Measurements from ENCODE around the gene MLLT1. TPM values are rescaled to one million over a fixed set of nuclear protein-coding genes. Genes with fewer than 3 reads are reported as not detected.
A peak's percentile ranks its signal among the peaks of the same experiment; 100 is the strongest.

Gene MLLT1
- total RNA-seq, 2 donors from 2014 or later, result 27.1 to 30.3 TPM

DNA sequence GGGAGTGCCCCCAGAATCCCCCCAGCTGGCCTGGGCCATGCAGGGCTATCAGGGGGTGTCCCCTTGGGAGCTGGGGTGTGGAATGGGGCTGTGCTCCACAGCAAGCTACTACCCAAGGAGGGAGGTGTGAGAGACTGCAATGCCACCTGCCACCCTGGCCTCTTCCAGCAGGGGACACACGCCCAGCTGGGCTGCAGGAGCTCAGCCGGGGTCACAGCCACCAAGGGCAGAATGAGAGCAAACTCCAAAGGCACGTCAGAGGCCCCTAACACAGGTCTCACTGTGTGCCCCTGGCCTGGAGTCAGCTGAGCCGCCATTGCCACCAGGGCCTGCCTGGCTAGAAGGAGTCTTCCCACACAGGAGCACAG is 55.5 kb downstream of the MLLT1 start:
- DNase-seq, result no peak
- Mint-ChIP-seq H3K4me1 (peaks cover under 1% of the 10 kb centered on the region), H3K27me3 (no peaks in the 10 kb centered on the region), H3K27ac (no peak overlapping the region), H3K36me3 (ENCODE audit: low read depth) (no peaks in the 10 kb centered on the region), H3K4me3 (no peak overlapping the region)
- ATAC-seq, result no peak
- H3K9me3 ChIP-seq (ENCODE audit: control insufficient read depth, low read length, poor library complexity, severe bottlenecking), result no peaks in the 10 kb centered on the region

DNA sequence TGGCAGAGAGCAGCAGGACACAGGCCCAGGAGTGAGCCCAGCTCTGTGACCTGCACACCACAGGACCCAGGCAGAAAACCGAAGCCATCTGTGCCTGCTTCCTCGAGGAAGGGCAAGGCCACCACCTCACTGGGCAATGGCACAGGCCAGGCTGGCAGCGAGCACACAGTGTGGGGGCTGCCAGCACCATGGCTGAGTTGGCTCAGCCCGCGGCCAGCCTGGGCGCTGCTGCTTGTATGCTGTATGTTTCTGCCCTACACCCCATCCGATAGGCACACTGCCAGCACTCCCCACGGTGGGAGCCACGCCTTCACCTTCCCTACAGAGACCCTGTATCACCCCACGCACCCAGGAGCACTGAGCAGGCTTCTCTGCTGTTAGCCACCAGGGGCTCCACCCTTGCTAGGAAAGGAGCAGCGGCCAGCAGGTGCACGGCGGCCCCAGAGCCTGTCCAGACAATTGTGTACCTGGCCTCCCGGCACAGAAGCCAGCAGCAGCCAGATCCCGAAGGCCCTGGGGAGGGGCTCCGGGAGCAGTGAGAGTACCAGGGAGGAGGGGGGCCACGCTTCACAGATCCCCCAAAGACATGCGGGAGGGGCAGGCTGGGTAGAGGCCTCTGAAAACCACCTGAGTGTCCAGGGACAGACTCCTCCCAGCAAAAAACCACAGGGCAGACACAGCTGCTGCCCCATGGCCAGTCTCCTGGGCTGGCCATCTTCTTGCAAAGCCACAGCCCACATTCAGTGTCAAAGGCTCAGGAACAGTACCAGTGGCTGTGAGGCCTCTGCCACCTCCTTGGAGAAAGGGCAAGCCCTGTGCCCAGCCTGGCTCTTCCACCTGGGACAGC is 56.1 kb downstream of the MLLT1 start:
- no peak overlapping the region for H3K27ac Mint-ChIP-seq
- ATAC-seq, result no peak

DNA sequence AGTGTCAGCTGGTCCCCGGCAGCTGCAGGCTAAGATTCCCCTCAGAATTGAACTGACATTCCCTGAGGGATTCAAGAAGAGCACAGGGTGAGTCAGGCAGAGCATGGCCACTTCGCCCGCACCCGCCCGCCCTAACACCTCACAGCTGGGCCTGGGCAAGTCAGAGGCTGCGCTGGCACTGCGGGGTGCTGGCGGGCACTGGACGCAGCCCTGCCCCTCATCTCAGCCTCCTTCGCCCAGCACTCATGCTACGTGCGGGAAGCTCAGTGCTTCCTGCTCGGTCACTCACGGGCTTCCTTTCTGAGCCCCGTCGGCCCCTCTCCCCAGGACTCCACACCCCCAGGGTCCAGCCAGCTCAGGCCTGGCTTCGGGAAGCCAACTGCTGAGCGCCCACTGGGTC is 56.9 kb downstream of the MLLT1 start:
- H3K4me3 Mint-ChIP-seq, result no peak overlapping the region

More for the DNA sequence above, 56.1 kb downstream of the MLLT1 start:
- Mint-ChIP-seq H3K4me1 (no peaks in the 10 kb centered on the region), H3K4me3 (no peak overlapping the region), H3K27me3 (no peaks in the 10 kb centered on the region), H3K36me3 (ENCODE audit: low read depth) (no peaks in the 10 kb centered on the region)
- no peaks in the 10 kb centered on the region for H3K9me3 ChIP-seq (ENCODE audit: control insufficient read depth, low read length, poor library complexity, severe bottlenecking)
- DNase-seq, result no peak

DNA sequence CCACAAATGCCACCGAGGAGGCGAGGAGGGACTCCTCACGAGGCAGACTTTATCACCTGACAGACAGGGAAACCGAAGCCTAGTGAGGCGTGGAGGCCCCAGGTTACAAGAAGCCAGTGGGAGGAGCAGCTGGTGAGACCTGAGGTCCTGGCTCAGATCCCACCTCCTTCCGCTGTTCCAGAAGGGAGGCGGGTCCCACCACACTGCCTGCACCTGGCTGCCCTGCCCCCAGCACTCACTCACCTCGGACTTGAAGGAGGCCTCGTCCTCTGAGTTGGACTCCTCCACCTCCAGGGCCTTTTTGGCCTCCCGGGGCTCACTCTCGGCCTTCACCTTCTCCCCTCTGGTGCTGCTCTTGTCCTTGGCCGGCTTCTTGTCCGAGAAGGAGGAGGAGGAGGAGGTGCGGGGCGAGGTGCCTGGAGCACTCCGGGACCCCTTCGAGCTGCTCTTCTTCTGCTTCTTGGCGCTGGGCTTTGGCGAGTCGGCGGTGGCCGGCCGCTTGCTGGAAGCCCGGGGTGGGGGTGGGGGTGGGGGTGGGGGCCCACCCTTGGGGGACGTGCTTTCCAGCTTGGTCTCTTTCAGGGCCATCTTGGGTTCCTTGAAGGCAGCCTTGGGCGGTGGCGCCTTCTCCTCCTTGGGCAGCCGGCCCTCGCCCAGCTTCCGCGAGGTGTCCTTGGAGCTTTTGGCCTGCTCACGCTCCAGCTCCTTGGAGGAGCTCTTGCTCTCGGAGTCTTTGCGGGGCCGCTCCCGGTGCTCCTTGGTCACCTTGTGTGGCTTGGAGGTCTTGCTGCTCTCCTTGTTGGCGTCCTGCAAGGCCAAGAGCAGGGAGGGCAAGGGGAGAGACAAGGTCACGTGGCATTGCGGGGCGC is 57.7 kb downstream of the MLLT1 start:
- Mint-ChIP-seq H3K4me3 (no peak overlapping the region), H3K36me3 (ENCODE audit: low read depth) (no peaks in the 10 kb centered on the region), H3K27ac (no peak overlapping the region), H3K27me3 (no peaks in the 10 kb centered on the region), H3K4me1 (peaks cover 3% of the 10 kb centered on the region)
- DNase-seq (no peak), ATAC-seq (no peak)
- H3K9me3 ChIP-seq (ENCODE audit: control insufficient read depth, low read length, poor library complexity, severe bottlenecking), result no peaks in the 10 kb centered on the region

More for the DNA sequence above, 56.9 kb downstream of the MLLT1 start:
- Mint-ChIP-seq H3K27me3 (no peaks in the 10 kb centered on the region), H3K4me1 (peaks cover 3% of the 10 kb centered on the region), H3K27ac (no peak overlapping the region), H3K36me3 (ENCODE audit: low read depth) (no peaks in the 10 kb centered on the region)
- ATAC-seq, result no peak
- H3K9me3 ChIP-seq (ENCODE audit: control insufficient read depth, low read length, poor library complexity, severe bottlenecking), result no peaks in the 10 kb centered on the region
- no peak for DNase-seq

DNA sequence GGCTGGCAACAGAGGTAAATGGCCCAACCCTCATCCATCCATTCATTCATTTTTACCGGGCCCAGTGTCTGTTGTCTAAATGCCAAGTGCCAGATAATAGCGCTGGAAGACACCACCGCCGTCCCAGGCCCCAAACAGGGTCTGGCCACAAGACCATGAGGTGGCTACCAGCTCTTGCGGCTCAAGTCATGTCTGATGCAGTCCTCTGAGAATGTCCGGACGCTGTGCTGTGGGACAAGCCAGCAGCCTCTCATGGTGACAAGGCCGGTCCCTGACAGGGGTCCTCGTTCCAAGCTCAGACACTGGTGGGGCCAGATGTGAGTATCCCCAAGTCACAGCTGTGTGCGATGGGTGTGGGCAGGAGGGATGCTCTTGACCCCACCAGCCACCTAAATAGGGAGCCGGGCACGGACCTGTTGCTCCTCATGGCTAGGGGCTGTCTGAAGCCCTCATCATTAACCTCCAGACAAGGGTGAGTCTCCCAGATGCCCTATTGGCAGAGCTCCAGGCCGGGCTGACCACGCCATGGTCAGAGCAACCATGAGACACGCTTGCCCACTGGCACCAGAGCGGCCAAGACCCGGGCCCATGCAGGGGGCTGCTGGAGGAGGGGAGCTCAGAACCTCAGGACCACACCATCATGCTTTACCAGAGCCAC is 58.4 kb downstream of the MLLT1 start:
- Mint-ChIP-seq H3K4me3 (no peak overlapping the region), H3K27me3 (no peaks in the 10 kb centered on the region), H3K36me3 (ENCODE audit: low read depth) (no peaks in the 10 kb centered on the region), H3K4me1 (peaks cover 3% of the 10 kb centered on the region), H3K27ac (no peak overlapping the region)
- ATAC-seq (no peak), DNase-seq (no peak)
- no peaks in the 10 kb centered on the region for H3K9me3 ChIP-seq (ENCODE audit: control insufficient read depth, low read length, poor library complexity, severe bottlenecking)

DNA sequence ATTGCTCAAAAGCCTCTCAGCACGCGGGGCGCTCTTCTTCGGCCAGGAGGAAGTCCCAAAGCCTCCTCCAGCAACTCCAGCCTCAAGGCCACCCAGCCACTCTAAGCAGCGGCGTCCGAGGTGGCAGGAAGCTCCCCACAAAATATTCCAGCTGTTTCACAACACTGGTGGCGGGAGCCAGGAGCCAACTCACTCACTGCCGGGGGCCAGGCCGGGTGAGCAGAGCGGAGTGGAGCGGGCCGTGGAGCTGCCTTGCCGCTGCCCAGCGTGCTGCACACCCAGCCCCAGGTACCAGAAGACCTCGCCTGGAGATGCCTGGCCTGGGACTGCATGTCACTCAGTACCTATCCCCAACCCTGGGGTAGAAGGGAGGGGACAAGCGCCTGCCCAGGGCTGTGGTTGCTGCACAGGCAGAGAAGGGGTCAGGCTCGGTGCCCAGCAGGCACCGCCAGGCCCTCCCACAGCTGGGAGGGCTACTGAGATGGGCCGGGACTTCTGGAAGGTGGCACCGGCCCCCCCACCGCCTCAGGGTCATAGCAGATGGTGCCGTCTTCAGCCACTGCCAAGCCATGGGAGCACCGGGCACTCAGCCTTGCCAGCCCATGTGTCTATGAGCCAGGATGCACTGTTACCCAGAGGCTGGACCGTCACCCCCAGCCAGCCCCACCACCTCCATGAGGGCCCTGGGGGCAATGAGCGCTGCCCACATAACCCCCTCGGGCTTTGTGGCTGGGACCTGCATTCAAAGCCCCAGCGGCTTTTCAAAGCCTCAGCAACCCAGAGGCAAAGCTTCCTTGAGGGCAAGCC is 59.2 kb downstream of the MLLT1 start:
- H3K4me1 Mint-ChIP-seq, result peaks cover 3% of the 10 kb centered on the region
- no peak overlapping the region for H3K4me3 Mint-ChIP-seq
- DNase-seq (no peak), ATAC-seq (no peak)
- H3K27ac Mint-ChIP-seq, result no peak overlapping the region
- no peaks in the 10 kb centered on the region for H3K27me3 Mint-ChIP-seq
- H3K9me3 ChIP-seq (ENCODE audit: control insufficient read depth, low read length, poor library complexity, severe bottlenecking), result no peaks in the 10 kb centered on the region
- no peaks in the 10 kb centered on the region for H3K36me3 Mint-ChIP-seq (ENCODE audit: low read depth)

DNA sequence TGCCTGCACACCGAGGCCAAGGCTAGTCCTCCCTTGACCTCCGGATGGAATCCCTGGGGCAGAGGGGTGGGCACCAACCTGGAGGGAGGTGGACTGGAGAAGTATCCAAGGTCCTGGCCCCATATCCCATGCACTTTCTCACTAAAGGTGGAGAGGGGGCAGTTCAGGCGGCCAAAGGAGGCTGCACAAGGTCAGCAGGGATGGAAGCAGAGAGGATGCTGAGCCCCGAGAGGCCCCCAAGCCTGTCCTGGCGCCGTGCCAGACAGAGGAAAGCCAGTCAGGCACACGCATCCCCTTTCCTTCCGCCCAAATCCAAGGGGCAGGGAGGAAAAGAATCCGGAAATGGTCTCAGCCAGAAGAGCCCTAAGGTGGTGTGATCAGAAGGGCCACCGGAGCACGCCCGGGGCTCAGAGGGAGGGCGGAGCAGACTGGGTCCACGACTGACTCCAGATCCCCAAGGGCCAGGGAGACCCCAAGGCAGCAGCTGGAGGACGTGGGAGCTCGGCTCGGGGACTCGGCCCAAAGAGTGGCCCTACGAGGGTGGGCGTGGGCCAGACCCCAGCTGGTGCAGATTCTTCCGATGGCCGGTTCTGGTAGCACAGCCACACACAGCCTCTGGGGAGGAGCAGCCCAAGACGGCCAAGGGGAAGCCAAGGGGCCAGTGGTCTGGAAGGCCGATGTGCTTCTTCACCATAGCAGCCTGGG is 60.0 kb downstream of the MLLT1 start:
- H3K27ac Mint-ChIP-seq, result no peak overlapping the region
- no peak overlapping the region for H3K4me3 Mint-ChIP-seq
- H3K27me3 Mint-ChIP-seq, result no peaks in the 10 kb centered on the region
- no peaks in the 10 kb centered on the region for H3K36me3 Mint-ChIP-seq (ENCODE audit: low read depth)
- ATAC-seq, result no peak
- no peak for DNase-seq
- peaks cover 3% of the 10 kb centered on the region for H3K4me1 Mint-ChIP-seq
- H3K9me3 ChIP-seq (ENCODE audit: control insufficient read depth, low read length, poor library complexity, severe bottlenecking), result no peaks in the 10 kb centered on the region

DNA sequence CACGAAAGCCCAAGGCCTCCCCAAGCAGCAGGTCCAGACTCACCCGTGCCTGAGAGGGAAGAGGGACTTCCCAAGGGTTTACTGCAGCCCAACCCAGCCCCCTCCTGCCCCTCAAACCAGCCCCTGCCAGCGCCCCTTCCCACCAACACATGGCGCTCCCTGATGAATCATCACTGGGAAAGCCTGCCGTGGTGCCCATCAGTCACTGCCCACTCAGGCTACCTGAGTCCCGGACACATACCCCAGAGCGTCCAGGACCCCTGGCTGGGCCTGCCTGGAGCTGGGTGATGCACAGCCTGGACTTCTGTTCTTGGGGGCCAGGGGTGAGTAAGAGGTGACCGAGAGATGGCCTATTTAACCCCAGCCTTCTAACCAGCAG is 60.6 kb downstream of the MLLT1 start:
- H3K27me3 Mint-ChIP-seq, result no peaks in the 10 kb centered on the region

DNA sequence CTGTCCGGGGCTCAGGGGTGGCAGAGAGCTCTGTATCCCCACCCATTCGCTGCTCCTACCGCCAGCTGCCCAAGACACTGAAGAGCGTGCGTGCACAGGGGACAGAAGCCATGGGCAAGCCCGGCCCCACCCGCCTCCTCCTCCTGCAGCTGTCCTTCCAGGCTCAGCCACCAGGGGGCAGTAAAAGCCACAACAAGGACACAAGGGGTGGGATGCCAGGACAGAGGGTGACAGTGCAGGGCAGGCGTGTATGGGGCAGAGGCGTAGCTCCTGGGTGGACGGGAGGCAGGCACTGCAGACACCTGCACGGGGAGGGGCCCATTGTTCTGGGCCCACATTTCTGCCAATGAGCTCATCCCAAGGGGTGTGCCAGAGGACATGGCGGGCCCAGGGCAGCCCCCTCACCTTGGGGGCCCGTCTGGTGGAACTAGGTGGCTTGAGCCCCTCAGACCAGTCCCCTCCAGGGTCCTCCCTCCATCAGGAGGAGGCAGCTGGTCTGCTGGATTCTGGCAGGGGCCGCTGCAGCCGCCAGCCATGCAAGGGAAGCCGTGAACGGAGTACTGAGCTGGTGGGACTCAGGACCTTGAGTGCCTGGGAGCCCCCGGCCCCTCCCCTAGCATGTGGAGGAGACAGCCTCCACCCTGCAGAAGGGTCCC is 61.2 kb downstream of the MLLT1 start:
- ATAC-seq (peak; percentile 84), DNase-seq (peak; percentile 64 to 81 (median 67))
- Mint-ChIP-seq H3K27ac (no peak overlapping the region), H3K27me3 (no peaks in the 10 kb centered on the region), H3K4me3 (no peak overlapping the region), H3K36me3 (ENCODE audit: low read depth) (no peaks in the 10 kb centered on the region), H3K4me1 (peaks cover 3% of the 10 kb centered on the region)
- no peaks in the 10 kb centered on the region for H3K9me3 ChIP-seq (ENCODE audit: control insufficient read depth, low read length, poor library complexity, severe bottlenecking)

More for the DNA sequence above, 60.6 kb downstream of the MLLT1 start:
- Mint-ChIP-seq H3K27ac (no peak overlapping the region), H3K4me1 (peaks cover 3% of the 10 kb centered on the region), H3K4me3 (no peak overlapping the region), H3K36me3 (ENCODE audit: low read depth) (no peaks in the 10 kb centered on the region)
- no peaks in the 10 kb centered on the region for H3K9me3 ChIP-seq (ENCODE audit: control insufficient read depth, low read length, poor library complexity, severe bottlenecking)
- ATAC-seq (no peak), DNase-seq (no peak)

DNA sequence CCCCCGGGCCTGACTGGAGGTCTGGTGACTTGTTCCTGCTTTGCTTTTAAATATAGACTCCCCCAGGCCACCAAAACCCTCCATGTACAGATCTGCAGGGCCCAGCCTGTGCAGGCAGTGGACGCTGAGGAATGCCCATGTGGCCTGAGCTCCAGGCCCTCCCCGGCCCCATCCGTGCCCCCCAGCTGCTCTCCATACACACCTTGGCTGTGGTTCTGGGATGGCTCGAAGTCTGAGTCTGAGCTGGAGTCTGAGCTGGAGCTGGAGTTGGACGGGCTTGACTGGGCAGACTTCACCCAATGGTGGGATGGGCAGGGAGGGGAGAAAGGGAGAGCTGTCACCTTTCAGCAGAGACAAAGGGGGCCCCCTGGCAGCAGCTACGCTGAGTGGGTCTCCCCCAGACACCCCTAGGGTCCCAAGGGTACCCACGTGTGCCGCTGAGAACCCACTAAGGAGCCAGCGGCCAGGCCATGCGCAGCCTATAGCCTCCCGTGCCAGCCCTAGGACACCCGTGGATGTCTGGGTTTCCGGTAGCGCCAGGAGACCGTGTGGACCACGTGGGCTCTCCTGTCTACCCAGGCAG is 61.9 kb downstream of the MLLT1 start:
- no peak overlapping the region for H3K4me3 Mint-ChIP-seq
- H3K27ac Mint-ChIP-seq, result no peak overlapping the region
- DNase-seq (no peak), ATAC-seq (no peak)
- no peaks in the 10 kb centered on the region for H3K27me3 Mint-ChIP-seq
- peaks cover 3% of the 10 kb centered on the region for H3K4me1 Mint-ChIP-seq
- H3K36me3 Mint-ChIP-seq (ENCODE audit: low read depth), result no peaks in the 10 kb centered on the region
- no peaks in the 10 kb centered on the region for H3K9me3 ChIP-seq (ENCODE audit: control insufficient read depth, low read length, poor library complexity, severe bottlenecking)

DNA sequence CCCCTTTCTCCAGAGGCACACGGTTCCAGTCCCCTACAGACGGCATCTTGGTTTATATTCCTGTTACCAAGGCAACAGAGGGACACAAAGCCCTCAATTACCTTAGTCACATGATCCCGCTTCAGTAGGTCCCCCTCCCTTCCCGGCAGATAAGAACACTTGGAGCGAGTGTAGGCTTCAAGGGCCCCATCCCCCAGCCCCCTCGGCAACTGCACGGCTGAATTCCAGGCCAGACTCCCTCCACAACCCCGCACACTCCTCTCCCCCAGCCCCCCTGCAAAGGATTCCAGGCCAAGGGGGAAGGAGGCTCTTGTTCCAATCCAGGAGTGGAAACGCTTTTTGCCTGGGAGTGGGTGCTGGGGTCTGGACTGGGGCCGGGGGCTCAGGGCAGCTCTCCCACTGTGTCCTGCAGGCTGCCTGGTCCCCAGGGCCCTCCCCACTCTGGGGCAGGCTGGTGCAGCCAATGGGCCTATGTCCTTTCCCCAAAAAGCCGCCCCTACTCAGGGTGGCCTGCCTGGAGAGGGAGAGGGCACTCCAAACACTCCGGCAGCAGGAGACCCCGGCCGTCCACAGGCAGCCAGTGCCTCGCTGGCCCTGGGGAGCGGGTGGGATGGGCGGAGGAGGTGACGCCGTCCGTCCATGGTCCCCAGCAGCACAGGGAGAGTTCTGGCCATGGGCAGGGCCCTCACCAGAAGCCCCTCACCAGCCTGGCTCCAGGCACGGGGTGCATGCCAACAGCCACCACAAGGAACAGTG is 62.6 kb downstream of the MLLT1 start:
- peaks cover 3% of the 10 kb centered on the region for H3K4me1 Mint-ChIP-seq
- no peak for DNase-seq
- no peak overlapping the region for H3K27ac Mint-ChIP-seq
- no peaks in the 10 kb centered on the region for H3K9me3 ChIP-seq (ENCODE audit: control insufficient read depth, low read length, poor library complexity, severe bottlenecking)
- no peaks in the 10 kb centered on the region for H3K36me3 Mint-ChIP-seq (ENCODE audit: low read depth)
- no peaks in the 10 kb centered on the region for H3K27me3 Mint-ChIP-seq
- ATAC-seq, result no peak
- no peak overlapping the region for H3K4me3 Mint-ChIP-seq
